HEK293 (cell line): ENCODE results near the gene BORCS5.
A peak's percentile ranks its signal among the peaks of the same experiment; 100 is the strongest.
"Not testable (repeated sequence)": the region's sequence is repeated elsewhere in the genome, so short reads cannot be mapped to it uniquely, and the experiment has no call there.

ENCODE experiments used
- CTCF ChIA-PET: fragments of 350-600 bp; formaldehyde crosslinking; extraction: SDS; loops from one replicate; lab custom pipeline; 2021; ENCODE audit warnings: antibody characterized with exemption; lab: Yijun Ruan, JAX
- POLR2A ChIA-PET: fragments of 300-600 bp; formaldehyde crosslinking; extraction: SDS; loops from one replicate; lab custom pipeline; 2020; ENCODE audit warnings: antibody characterized with exemption, inconsistent platforms; lab: Yijun Ruan, JAX
- H3K27ac ChIP-seq: fragments of 200-500 bp; sonication (Bioruptor generic); 2 replicates; pipeline ENCODE4 v1.5.1; 2014; ENCODE audit warnings: low read depth, low read length, control low read depth, inconsistent platforms; ENCODE audit errors: extremely low read depth
- H3K36me3 ChIP-seq, 2 experiments: fragments of 200-500 bp in 1 of 2; sonication (Bioruptor generic) in 1 of 2; 1 replicate in 1 of 2; 2 replicates in 1 of 2; pipeline ENCODE4 v1.5.1; 2014 to 2017; ENCODE audit warnings: inconsistent platforms in 2 of 2, low read length in 2 of 2; ENCODE audit not compliant: control insufficient read depth in 2 of 2, insufficient read depth in 1 of 2
- H3K4me1 ChIP-seq: fragments of 200-500 bp; sonication (Bioruptor generic); 2 replicates; pipeline ENCODE4 v1.5.1; 2014; ENCODE audit warnings: mild to moderate bottlenecking, low read length, inconsistent platforms; ENCODE audit not compliant: control insufficient read depth, insufficient read depth
- H3K4me3 ChIP-seq: 2 replicates; pipeline ENCODE4 v1.5.1; 2011; ENCODE audit warnings: low read depth, mild to moderate bottlenecking, control low read depth, low read length, moderate library complexity
- H3K9me3 ChIP-seq: fragments of 200-500 bp; sonication (Bioruptor generic); 2 replicates; pipeline ENCODE4 v1.5.1; 2014; ENCODE audit warnings: low read depth, low read length, inconsistent platforms; ENCODE audit not compliant: control insufficient read depth, insufficient read depth
- BCL11B ChIP-seq: fragments of 450-650 bp; formaldehyde crosslinking; IDR thresholded peaks from 2 replicates; pipeline ENCODE4 v1.5.1; 2016; ENCODE audit warnings: low read depth, missing biosample characterization, missing genetic modification characterization
- HOXA7 ChIP-seq: sonication (generic); formaldehyde crosslinking; IDR thresholded peaks from 2 replicates; pipeline ENCODE4 v1.8.1; 2022; ENCODE audit warnings: missing genetic modification reagents, borderline replicate concordance
- IKZF3 ChIP-seq: fragments of 450-650 bp; IDR thresholded peaks from 2 replicates; pipeline ENCODE4 v1.5.0; 2018; ENCODE audit warnings: missing biosample characterization, mild to moderate bottlenecking, missing genetic modification characterization, moderate library complexity
- YY2 ChIP-seq: fragments of 450-650 bp; formaldehyde crosslinking; IDR thresholded peaks from 2 replicates; pipeline ENCODE4 v1.5.1; 2016; ENCODE audit warnings: missing biosample characterization, missing genetic modification characterization
- ZNF140 ChIP-seq: fragments of 450-650 bp; formaldehyde crosslinking; IDR thresholded peaks from 2 replicates; pipeline ENCODE4 v1.5.1; 2016; ENCODE audit warnings: missing biosample characterization, missing genetic modification characterization
- ZNF169 ChIP-seq: fragments of 450-650 bp; formaldehyde crosslinking; IDR thresholded peaks from 2 replicates; pipeline ENCODE4 v1.5.1; 2016; ENCODE audit warnings: missing biosample characterization, missing genetic modification characterization
- ZNF174 ChIP-seq: fragments of 450-650 bp; formaldehyde crosslinking; IDR thresholded peaks from 2 replicates; pipeline ENCODE4 v1.5.0; 2017; ENCODE audit warnings: missing biosample characterization, mild to moderate bottlenecking, missing genetic modification characterization
- ZNF211 ChIP-seq: fragments of 450-650 bp; formaldehyde crosslinking; IDR thresholded peaks from 2 replicates; pipeline ENCODE4 v1.5.1; 2016; ENCODE audit warnings: low read depth, missing biosample characterization, missing genetic modification characterization
- ZNF585B ChIP-seq: fragments of 450-650 bp; formaldehyde crosslinking; IDR thresholded peaks from 2 replicates; pipeline ENCODE4 v1.5.1; 2016; ENCODE audit warnings: missing biosample characterization, missing genetic modification characterization
- ZNF670 ChIP-seq: fragments of 450-650 bp; formaldehyde crosslinking; IDR thresholded peaks from 2 replicates; pipeline ENCODE4 v1.5.1; 2016; ENCODE audit warnings: missing biosample characterization, missing genetic modification characterization, low read depth
- ZNF76 ChIP-seq: fragments of 450-650 bp; formaldehyde crosslinking; IDR thresholded peaks from 2 replicates; pipeline ENCODE4; 2016; ENCODE audit warnings: low read depth, missing biosample characterization, missing genetic modification characterization, borderline replicate concordance
- ZNF785 ChIP-seq: fragments of 450-650 bp; formaldehyde crosslinking; IDR thresholded peaks from 2 replicates; pipeline ENCODE4 v1.5.1; 2016; ENCODE audit warnings: missing biosample characterization, missing genetic modification characterization
- ZNF837 ChIP-seq: fragments of 450-650 bp; formaldehyde crosslinking; IDR thresholded peaks from 2 replicates; pipeline ENCODE4 v1.5.1; 2016; ENCODE audit warnings: missing biosample characterization, missing genetic modification characterization
- TF ChIP-seq, protein P1 (sequence below): fragments of 450-650 bp; formaldehyde crosslinking; IDR thresholded peaks from 2 replicates; pipeline ENCODE4 v1.5.1; 2016; ENCODE audit warnings: missing biosample characterization, missing genetic modification characterization
- TF ChIP-seq, protein P2 (sequence below): fragments of 450-650 bp; formaldehyde crosslinking; IDR thresholded peaks from 2 replicates; pipeline ENCODE4 v1.5.1; 2016; ENCODE audit warnings: missing biosample characterization, missing genetic modification characterization
- TF ChIP-seq, protein P3 (sequence below): fragments of 450-650 bp; formaldehyde crosslinking; conservative IDR thresholded peaks from 2 replicates; pipeline ENCODE4 v1.5.1; 2016; ENCODE audit warnings: low read depth, missing biosample characterization, missing genetic modification characterization
- TF ChIP-seq, protein P4 (sequence below): IDR thresholded peaks from 2 replicates; pipeline ENCODE4 v1.6.1; 2011; ENCODE audit warnings: mild to moderate bottlenecking, low read depth, low read length, borderline replicate concordance
- TF ChIP-seq, protein P5 (sequence below): fragments of 450-650 bp; IDR thresholded peaks from 2 replicates; pipeline ENCODE4 v1.5.1; 2018; ENCODE audit warnings: missing biosample characterization, missing genetic modification characterization
- TF ChIP-seq, protein P6 (sequence below): fragments of 450-650 bp; formaldehyde crosslinking; IDR thresholded peaks from 2 replicates; pipeline ENCODE4; 2016; ENCODE audit warnings: missing biosample characterization, missing genetic modification characterization
- TF ChIP-seq, protein P7 (sequence below): fragments of 450-650 bp; formaldehyde crosslinking; IDR thresholded peaks from 2 replicates; pipeline ENCODE4 v1.5.1; 2017; ENCODE audit warnings: missing biosample characterization, missing genetic modification characterization

The BORCS5 gene

DNA sequence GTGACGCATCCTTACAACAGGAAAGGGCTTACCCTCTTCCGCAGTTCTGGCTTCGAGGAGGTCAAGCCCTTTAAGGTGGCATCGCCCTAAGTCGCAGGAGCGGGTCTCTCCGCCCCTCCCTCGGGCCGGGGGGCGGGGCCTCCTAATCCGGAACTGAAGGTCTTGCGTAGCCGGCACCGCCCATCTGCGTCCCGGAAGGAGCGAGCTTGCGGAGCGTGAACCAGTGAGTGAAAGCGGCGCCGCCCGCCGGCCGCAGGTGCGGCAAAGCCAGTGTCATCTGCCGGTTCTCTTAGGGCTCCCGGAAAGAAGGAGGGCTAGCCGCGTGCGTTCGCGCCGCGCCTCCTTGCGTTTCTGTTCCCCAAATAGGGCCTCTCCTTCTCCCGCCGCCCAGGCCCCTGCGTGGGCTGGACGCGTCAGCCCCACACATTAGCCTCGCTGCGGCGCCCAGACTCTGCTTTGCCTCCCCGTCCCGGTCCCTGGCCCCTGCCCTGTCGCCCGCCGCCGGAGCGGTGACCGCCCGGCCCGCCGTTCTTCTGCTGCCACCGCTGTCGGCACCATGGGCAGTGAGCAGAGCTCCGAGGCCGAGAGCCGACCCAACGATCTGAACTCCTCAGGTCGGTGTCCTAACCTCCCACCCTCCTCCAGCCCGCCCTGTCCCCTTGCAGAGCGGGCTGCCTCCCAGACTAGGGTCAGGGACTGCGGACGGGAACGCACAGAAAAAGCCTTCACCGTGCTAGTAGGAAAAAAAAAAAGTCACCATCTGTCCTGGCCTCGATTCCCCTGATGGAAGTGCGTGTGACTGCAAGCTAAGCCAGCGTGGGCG, at the start of gene BORCS5 (continued):
- TF ChIP-seq, protein P1, sequence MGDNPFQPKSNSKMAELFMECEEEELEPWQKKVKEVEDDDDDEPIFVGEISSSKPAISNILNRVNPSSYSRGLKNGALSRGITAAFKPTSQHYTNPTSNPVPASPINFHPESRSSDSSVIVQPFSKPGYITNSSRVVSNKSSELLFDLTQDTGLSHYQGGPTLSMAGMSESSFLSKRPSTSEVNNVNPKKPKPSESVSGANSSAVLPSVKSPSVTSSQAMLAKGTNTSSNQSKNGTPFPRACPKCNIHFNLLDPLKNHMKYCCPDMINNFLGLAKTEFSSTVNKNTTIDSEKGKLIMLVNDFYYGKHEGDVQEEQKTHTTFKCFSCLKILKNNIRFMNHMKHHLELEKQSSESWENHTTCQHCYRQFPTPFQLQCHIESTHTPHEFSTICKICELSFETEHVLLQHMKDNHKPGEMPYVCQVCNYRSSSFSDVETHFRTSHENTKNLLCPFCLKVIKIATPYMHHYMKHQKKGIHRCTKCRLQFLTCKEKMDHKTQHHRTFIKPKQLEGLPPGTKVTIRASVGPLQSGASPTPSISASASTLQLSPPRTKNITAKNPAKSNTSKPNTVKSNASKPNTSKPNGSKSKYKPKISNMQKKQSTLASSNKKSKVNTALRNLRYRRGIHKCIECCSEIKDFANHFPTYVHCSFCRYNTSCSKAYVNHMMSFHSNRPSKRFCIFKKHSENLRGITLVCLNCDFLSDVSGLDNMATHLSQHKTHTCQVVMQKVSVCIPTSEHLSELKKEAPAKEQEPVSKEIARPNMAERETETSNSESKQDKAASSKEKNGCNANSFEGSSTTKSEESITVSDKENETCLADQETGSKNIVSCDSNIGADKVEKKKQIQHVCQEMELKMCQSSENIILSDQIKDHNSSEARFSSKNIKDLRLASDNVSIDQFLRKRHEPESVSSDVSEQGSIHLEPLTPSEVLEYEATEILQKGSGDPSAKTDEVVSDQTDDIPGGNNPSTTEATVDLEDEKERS (tag by site-specific recombination): no peak
- TF ChIP-seq, protein P2, sequence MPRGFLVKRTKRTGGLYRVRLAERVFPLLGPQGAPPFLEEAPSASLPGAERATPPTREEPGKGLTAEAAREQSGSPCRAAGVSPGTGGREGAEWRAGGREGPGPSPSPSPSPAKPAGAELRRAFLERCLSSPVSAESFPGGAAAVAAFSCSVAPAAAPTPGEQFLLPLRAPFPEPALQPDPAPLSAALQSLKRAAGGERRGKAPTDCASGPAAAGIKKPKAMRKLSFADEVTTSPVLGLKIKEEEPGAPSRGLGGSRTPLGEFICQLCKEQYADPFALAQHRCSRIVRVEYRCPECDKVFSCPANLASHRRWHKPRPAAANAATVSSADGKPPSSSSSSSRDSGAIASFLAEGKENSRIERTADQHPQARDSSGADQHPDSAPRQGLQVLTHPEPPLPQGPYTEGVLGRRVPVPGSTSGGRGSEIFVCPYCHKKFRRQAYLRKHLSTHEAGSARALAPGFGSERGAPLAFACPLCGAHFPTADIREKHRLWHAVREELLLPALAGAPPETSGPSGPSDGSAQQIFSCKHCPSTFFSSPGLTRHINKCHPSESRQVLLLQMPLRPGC (tag by site-specific recombination): 0 out of 2 replicates have a peak, but pooled peaks have one; percentile 41
- TF ChIP-seq ZNF169 (tag by site-specific recombination) (no peak), ZNF785 (tag by site-specific recombination) (0 out of 2 replicates have a peak, but pooled peaks have one; percentile 11), ZNF837 (tag by site-specific recombination) (no peak), ZNF174 (tag by site-specific recombination) (no peak), IKZF3 (tag by site-specific recombination) (no peak), ZNF585B (tag by site-specific recombination) (no peak), HOXA7 (CRISPR knock-in tag) (no peak), BCL11B (peak; percentile 56; the same call in 1 of the 2 replicates), ZNF140 (tag by site-specific recombination) (no peak), ZNF670 (no peak), ZNF76 (tag by site-specific recombination) (peak; percentile 44; the same call in 1 of the 2 replicates), YY2 (tag by site-specific recombination) (no peak; the same call in 1 of the 2 replicates), ZNF211 (tag by site-specific recombination) (no peak)
- TF ChIP-seq, protein P3, sequence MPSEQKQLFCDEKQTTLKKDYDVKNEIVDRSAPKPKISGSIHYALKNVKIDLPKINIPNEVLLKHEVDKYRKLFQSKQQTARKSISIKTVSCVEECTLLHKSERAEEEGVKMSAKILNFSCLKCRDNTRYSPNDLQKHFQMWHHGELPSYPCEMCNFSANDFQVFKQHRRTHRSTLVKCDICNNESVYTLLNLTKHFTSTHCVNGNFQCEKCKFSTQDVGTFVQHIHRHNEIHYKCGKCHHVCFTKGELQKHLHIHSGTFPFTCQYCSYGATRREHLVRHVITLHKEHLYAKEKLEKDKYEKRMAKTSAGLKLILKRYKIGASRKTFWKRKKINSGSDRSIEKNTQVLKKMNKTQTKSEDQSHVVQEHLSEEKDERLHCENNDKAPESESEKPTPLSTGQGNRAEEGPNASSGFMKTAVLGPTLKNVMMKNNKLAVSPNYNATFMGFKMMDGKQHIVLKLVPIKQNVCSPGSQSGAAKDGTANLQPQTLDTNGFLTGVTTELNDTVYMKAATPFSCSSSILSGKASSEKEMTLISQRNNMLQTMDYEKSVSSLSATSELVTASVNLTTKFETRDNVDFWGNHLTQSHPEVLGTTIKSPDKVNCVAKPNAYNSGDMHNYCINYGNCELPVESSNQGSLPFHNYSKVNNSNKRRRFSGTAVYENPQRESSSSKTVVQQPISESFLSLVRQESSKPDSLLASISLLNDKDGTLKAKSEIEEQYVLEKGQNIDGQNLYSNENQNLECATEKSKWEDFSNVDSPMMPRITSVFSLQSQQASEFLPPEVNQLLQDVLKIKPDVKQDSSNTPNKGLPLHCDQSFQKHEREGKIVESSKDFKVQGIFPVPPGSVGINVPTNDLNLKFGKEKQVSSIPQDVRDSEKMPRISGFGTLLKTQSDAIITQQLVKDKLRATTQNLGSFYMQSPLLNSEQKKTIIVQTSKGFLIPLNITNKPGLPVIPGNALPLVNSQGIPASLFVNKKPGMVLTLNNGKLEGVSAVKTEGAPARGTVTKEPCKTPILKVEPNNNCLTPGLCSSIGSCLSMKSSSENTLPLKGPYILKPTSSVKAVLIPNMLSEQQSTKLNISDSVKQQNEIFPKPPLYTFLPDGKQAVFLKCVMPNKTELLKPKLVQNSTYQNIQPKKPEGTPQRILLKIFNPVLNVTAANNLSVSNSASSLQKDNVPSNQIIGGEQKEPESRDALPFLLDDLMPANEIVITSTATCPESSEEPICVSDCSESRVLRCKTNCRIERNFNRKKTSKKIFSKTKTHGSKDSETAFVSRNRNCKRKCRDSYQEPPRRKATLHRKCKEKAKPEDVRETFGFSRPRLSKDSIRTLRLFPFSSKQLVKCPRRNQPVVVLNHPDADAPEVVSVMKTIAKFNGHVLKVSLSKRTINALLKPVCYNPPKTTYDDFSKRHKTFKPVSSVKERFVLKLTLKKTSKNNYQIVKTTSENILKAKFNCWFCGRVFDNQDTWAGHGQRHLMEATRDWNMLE (tag by site-specific recombination): peak; percentile 60
- TF ChIP-seq, protein P4, sequence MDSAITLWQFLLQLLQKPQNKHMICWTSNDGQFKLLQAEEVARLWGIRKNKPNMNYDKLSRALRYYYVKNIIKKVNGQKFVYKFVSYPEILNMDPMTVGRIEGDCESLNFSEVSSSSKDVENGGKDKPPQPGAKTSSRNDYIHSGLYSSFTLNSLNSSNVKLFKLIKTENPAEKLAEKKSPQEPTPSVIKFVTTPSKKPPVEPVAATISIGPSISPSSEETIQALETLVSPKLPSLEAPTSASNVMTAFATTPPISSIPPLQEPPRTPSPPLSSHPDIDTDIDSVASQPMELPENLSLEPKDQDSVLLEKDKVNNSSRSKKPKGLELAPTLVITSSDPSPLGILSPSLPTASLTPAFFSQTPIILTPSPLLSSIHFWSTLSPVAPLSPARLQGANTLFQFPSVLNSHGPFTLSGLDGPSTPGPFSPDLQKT: no peak
- TF ChIP-seq, protein P5, sequence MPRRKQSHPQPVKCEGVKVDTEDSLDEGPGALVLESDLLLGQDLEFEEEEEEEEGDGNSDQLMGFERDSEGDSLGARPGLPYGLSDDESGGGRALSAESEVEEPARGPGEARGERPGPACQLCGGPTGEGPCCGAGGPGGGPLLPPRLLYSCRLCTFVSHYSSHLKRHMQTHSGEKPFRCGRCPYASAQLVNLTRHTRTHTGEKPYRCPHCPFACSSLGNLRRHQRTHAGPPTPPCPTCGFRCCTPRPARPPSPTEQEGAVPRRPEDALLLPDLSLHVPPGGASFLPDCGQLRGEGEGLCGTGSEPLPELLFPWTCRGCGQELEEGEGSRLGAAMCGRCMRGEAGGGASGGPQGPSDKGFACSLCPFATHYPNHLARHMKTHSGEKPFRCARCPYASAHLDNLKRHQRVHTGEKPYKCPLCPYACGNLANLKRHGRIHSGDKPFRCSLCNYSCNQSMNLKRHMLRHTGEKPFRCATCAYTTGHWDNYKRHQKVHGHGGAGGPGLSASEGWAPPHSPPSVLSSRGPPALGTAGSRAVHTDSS (tag by site-specific recombination): no peak
- TF ChIP-seq, protein P6, sequence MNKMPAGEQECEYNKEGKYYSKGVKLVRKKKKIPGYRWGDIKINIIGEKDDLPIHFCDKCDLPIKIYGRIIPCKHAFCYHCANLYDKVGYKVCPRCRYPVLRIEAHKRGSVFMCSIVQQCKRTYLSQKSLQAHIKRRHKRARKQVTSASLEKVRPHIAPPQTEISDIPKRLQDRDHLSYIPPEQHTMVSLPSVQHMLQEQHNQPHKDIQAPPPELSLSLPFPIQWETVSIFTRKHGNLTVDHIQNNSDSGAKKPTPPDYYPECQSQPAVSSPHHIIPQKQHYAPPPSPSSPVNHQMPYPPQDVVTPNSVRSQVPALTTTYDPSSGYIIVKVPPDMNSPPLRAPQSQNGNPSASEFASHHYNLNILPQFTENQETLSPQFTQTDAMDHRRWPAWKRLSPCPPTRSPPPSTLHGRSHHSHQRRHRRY (tag by site-specific recombination): no peak
- TF ChIP-seq, protein P7, sequence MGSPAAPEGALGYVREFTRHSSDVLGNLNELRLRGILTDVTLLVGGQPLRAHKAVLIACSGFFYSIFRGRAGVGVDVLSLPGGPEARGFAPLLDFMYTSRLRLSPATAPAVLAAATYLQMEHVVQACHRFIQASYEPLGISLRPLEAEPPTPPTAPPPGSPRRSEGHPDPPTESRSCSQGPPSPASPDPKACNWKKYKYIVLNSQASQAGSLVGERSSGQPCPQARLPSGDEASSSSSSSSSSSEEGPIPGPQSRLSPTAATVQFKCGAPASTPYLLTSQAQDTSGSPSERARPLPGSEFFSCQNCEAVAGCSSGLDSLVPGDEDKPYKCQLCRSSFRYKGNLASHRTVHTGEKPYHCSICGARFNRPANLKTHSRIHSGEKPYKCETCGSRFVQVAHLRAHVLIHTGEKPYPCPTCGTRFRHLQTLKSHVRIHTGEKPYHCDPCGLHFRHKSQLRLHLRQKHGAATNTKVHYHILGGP (tag by site-specific recombination): no peak

DNA sequence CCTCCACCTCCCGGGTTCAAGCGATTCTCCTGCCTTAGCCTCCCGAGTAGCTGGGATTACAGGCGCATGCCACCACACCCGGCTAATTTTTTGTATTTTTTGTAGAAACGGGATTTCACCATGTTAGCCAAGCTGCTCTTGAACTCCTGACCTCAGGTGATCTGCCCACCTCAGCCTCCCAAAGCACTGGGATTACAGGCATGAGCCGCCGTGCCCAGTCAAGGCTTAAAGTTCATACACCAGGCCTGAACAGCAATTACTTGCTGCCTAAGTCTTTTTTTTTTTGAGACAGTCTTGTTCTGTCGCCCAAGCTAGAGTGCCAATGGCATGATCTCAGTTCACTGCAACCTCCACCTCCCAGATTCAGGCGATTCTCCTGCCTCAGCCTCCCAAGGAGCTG, 46.2 kb upstream of the BORCS5 start:
- H3K27ac ChIP-seq, H3K36me3 ChIP-seq, CTCF ChIA-PET, H3K9me3 ChIP-seq, H3K4me3 ChIP-seq, H3K4me1 ChIP-seq: not testable (repeated sequence)
- POLR2A ChIA-PET: interaction anchor here (0.7 kb wide), 1 partner anchor 788 kb away, joined by 3 read pairs; no protein-coding TSS in a partner anchor
